A673 (cell line): ENCODE data around the gene CHRM3. TPM values are rescaled to one million over a fixed set of nuclear protein-coding genes. Genes with fewer than 3 reads are reported as not detected.
"Not testable (repeated sequence)": the region's sequence is repeated elsewhere in the genome, so short reads cannot be mapped to it uniquely, and the experiment has no call there.

ENCODE experiments used
- BruUV-seq: library from RNA; stranded (reverse); fragments of 400-500 nt; replicated peaks from 2 replicates; lab custom pipeline; 2021; lab: Mats Ljungman, UMichigan
- CTCF ChIA-PET: fragments of 300-600 bp; sonication (Branson Sonifier 250); formaldehyde crosslinking; loops from one replicate; lab custom pipeline; 2022; ENCODE audit warnings: antibody characterized with exemption; lab: Charles Lee
- POLR2A ChIA-PET: fragments of 300-600 bp; sonication (Branson Sonifier 250); formaldehyde crosslinking; loops from one replicate; lab custom pipeline; 2022; ENCODE audit warnings: antibody characterized with exemption; ENCODE audit not compliant: low non-redundant PET; lab: Charles Lee
- DNase-seq: peaks from one replicate; pipeline ENCODE4 v3.0.0-alpha.2; 2015; ENCODE audit warnings: low spot score
- H3K27ac ChIP-seq: fragments of 200-600 bp; sonication (generic); 2 replicates; pipeline ENCODE4 v1.5.1; 2016; ENCODE audit warnings: mixed run types, low read depth, mild to moderate bottlenecking, mixed read lengths, antibody characterized with exemption, low read length; ENCODE audit not compliant: poor library complexity, severe bottlenecking
- H3K27me3 ChIP-seq: fragments of 200-600 bp; sonication (generic); replicated peaks from 2 replicates; pipeline ENCODE4 v1.6.1; 2017; ENCODE audit warnings: mixed run types, low read depth, mild to moderate bottlenecking, mixed read lengths, antibody characterized with exemption, low read length; ENCODE audit not compliant: insufficient read depth, poor library complexity
- H3K36me3 ChIP-seq: fragments of 200-600 bp; sonication (generic); 2 replicates; pipeline ENCODE4 v1.6.1; 2016; ENCODE audit warnings: mixed run types, mild to moderate bottlenecking, mixed read lengths, antibody characterized with exemption, low read length; ENCODE audit not compliant: insufficient read depth, poor library complexity, severe bottlenecking
- H3K4me1 ChIP-seq: fragments of 200-600 bp; sonication (generic); 2 replicates; pipeline ENCODE4 v1.6.1; 2017; ENCODE audit warnings: mixed run types, mild to moderate bottlenecking, mixed read lengths, antibody characterized with exemption, low read length; ENCODE audit not compliant: insufficient read depth, poor library complexity, severe bottlenecking
- H3K4me3 ChIP-seq: fragments of 200-600 bp; sonication (generic); 2 replicates; pipeline ENCODE4 v1.5.1; 2016; ENCODE audit warnings: low read depth, mixed run types, mild to moderate bottlenecking, mixed read lengths, low read length; ENCODE audit not compliant: poor library complexity, severe bottlenecking
- H3K9me3 ChIP-seq: fragments of 200-600 bp; sonication (generic); 2 replicates; pipeline ENCODE4 v1.6.1; 2016; ENCODE audit warnings: mixed run types, low read depth, mild to moderate bottlenecking, mixed read lengths, antibody characterized with exemption, low read length; ENCODE audit not compliant: poor library complexity, severe bottlenecking
- CTCF ChIP-seq: fragments of 300-800, 200-600 bp; sonication (generic); conservative IDR thresholded peaks from 2 replicates; pipeline ENCODE4 v1.5.1; 2017; ENCODE audit warnings: low read depth, mild to moderate bottlenecking, antibody characterized with exemption, low read length, moderate library complexity, mixed read lengths
- EZH2 ChIP-seq: fragments of 200-600 bp; sonication (generic); IDR thresholded peaks from 2 replicates; pipeline ENCODE4 v1.6.1; 2017; ENCODE audit warnings: borderline replicate concordance, low read depth, mild to moderate bottlenecking, mixed read lengths, antibody characterized with exemption, low read length; ENCODE audit not compliant: poor library complexity, severe bottlenecking
- intact Hi-C: fragments of 100-400 bp; cut with micrococcal nuclease; formaldehyde crosslinking; loops from one replicate; pipeline ENCODE4 v1.10.0; 2022; ENCODE audit not compliant: unreplicated experiment
- total RNA-seq: library from RNA; stranded (reverse); gene quantifications from 2 replicates; pipeline ENCODE4 v1.2.3, GENCODE V29; 2021

Gene CHRM3
- total RNA-seq, 1 experiment from 2014 or later: not detected

- no peaks in the 10 kb centered on the region for H3K4me1 ChIP-seq
- TF ChIP-seq CTCF (no peak), EZH2 (no peak)
- H3K4me3 ChIP-seq: no peak overlapping the region
- no TSS peak for BruUV-seq
- ChIA-PET CTCF (no interaction called here), POLR2A (no interaction called here)
- H3K27me3 ChIP-seq: no peaks in the 10 kb centered on the region
- H3K9me3 ChIP-seq: no peaks in the 10 kb centered on the region
- intact Hi-C loops: no loop called here
- H3K27ac ChIP-seq: no peak overlapping the region
- no peak for DNase-seq
- no peaks in the 10 kb centered on the region for H3K36me3 ChIP-seq
These were observed 22.4 kb upstream of the CHRM3 start for GRCh38 chr1:239363930-239364329.

- DNase-seq: no peak
- no peaks in the 10 kb centered on the region for H3K4me1 ChIP-seq
- H3K27me3 ChIP-seq: no peaks in the 10 kb centered on the region
- ChIA-PET POLR2A (no interaction called here), CTCF (no interaction called here)
- H3K4me3 ChIP-seq: no peak overlapping the region
- H3K9me3 ChIP-seq: no peaks in the 10 kb centered on the region
- no peak overlapping the region for H3K27ac ChIP-seq
- BruUV-seq: no TSS peak
- intact Hi-C loops: no loop called here
- TF ChIP-seq CTCF (no peak), EZH2 (no peak)
- H3K36me3 ChIP-seq: no peaks in the 10 kb centered on the region
These were observed 19.1 kb upstream of the CHRM3 start for GRCh38 chr1:239367196-239367810.

- Histone ChIP-seq H3K27ac (no peak overlapping the region), H3K36me3 (no peaks in the 10 kb centered on the region), H3K4me3 (no peak overlapping the region), H3K4me1 (no peaks in the 10 kb centered on the region), H3K9me3 (no peaks in the 10 kb centered on the region), H3K27me3 (no peaks in the 10 kb centered on the region)
- CTCF ChIA-PET: no interaction called here
- no peak for DNase-seq
- POLR2A ChIA-PET: no interaction called here
- BruUV-seq: no TSS peak
- intact Hi-C loops: no loop called here
- TF ChIP-seq EZH2 (no peak), CTCF (no peak)
These were observed 17.8 kb upstream of the CHRM3 start for GRCh38 chr1:239368436-239369109.

GRCh38 chr1:239370869-239371268, 15.5 kb upstream of the CHRM3 start:
- H3K4me1 ChIP-seq, intact Hi-C loops, H3K27ac ChIP-seq, BruUV-seq, H3K36me3 ChIP-seq, H3K4me3 ChIP-seq, CTCF ChIA-PET, H3K27me3 ChIP-seq, DNase-seq, H3K9me3 ChIP-seq, POLR2A ChIA-PET: not testable (repeated sequence)
